Raji (cell line): ENCODE results near the gene RXYLT1.

ENCODE experiments used
- POLR2A ChIP-seq: IDR thresholded peaks from 2 replicates; pipeline ENCODE4 v1.6.1; 2011; ENCODE audit warnings: low read depth, low read length, control low read depth; ENCODE audit not compliant: insufficient read depth

Gene RXYLT1

DNA sequence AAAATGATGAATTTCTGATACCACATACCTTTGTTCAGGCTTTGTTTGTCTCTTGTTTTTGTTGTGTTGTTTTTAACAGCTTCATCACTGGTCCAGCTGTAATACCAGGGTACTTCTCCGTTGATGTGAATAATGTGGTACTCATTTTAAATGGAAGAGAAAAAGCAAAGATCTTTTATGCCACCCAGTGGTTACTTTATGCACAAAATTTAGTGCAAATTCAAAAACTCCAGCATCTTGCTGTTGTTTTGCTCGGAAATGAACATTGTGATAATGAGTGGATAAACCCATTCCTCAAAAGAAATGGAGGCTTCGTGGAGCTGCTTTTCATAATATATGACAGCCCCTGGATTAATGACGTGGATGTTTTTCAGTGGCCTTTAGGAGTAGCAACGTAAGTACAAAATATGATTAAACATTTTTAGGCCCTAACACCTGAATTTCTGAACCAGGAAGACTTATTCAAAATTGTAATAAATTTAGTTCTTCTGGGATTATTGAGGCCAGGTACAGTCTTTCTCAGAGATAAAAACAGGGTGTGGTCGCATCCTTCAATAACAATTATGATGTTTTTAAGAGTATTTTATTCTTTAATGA, 22.4 kb downstream of the RXYLT1 start:
- TF ChIP-seq POLR2A = no peak

DNA sequence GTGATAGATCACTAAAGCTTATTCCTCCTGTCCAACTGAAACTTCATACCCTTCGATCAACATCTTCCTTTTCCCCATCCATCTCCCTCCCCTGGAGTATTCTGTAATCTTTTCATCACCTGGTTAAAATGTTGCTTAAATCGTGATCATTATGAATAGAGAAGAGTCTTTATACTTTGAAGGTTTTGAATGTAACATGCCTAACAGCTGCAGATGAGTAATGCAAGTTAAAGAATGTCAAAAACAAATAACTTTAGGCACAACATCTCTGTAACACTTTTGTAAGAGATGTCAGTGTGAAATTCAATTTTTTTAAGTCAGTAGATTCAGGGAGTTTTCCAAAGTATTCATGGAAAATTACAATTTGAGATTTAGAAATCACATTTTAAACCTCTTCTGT, 25.0 kb downstream of the RXYLT1 start:
- no peak for TF ChIP-seq POLR2A

DNA sequence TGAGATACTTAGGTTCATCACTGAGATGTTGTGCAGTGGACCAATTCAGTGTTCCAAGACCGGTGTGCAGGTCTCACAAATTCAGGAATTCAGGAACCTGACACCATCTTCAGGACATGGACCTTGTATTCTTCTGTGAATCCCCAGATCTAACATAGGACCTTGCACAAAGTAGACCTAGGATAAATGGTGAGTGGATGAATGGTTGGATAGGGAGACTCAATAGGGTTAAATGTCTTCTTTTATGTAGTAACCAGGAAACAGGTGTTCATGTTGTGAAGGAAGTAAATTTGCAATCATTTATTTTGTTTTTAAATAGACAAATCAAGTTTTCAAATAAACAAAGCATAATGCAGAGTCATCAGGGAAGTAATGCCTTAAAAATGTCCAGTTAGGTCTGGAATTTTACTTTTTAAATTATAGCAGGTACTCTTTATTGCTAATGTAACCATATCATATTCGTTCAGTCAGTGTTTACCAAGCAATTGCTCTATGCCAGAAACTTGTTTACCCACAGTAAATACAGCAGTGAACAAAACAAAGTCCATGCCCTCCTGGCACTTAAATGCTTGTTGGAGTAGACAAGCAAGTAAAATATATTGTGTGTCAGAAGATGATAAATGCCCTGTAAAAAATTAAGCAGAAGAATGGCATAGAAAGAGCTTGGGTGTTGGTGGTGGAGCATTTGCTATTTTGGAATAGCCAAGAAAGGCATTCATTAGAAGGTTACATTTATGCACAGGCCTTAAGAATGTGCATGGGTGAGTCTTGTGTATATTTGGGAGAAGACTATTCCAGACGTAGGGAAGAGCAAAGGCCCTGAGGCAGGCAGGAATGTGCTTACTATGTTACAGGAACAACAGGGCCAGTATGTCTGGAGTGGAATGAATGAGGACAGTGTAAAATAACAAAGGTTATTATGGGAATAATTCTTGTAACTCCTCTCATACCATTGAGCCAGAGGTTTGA, 26.3 kb downstream of the RXYLT1 start:
- TF ChIP-seq POLR2A = no peak

DNA sequence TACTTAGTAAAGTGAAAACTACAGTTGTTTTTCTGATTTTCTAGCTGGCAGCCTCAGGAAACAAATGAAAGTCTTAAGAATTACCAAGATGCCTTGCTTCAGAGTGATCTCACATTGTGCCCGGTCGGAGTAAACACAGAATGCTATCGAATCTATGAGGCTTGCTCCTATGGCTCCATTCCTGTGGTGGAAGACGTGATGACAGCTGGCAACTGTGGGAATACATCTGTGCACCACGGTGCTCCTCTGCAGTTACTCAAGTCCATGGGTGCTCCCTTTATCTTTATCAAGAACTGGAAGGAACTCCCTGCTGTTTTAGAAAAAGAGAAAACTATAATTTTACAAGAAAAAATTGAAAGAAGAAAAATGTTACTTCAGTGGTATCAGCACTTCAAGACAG, 28.9 kb downstream of the RXYLT1 start:
- no peak for TF ChIP-seq POLR2A

DNA sequence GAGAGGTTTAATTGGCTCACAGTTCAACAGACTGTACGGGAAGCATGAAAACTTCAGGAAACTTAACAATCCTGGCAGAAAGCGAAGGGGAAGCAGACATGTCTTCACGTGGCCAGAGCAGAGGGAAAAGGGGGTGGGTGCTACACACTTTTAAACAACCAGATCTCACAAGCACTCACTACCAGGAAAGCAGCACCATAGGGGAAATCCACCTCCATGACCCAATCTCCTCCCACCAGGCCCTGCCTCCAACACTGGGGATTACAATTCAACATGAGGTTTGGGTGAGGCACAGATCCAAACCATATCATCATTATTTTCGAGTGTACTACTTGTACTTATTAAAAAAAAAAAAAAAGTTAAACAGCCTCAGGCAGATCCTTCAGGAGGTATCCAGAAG, 29.9 kb downstream of the RXYLT1 start:
- no peak for TF ChIP-seq POLR2A

DNA sequence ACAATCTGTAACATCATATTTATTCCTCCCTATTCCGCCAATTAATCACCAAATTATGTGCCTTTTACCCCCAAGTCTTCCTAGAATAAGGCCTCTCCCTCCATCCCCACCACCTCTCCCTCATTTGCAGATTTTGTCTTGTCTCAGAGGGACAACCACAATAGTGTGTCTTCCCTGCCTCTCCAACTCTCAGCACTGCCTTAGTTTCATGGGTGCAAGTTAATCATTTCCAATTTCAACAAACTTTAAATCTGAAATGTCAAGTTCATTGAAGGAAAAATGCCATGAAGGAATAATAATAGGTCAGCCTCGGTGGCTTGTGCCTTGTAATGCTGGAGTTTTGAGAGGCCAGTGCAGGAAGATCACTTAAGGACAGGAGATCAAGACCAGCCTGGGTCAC, 31.6 kb downstream of the RXYLT1 start:
- no peak for TF ChIP-seq POLR2A

DNA sequence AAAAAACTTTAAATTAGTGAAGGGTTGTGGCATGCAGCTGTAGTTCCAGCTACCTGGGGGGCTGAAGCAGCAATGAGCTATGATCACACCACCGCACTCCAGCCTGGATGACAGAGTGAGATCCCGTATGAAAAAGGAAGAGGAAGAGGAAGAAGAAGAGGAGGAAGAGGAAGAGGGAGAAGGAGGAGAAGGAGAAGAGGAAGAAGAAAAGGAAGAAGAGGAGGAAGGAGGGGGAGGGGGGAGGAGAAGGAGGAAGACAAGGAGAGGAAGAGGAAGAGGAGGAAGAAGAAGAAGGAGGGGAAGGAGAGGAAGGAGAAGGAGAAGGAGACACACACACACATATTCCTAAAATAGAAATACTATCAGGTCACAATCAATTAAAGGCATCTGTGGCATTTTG, 32.0 kb downstream of the RXYLT1 start:
- TF ChIP-seq POLR2A = no peak

DNA sequence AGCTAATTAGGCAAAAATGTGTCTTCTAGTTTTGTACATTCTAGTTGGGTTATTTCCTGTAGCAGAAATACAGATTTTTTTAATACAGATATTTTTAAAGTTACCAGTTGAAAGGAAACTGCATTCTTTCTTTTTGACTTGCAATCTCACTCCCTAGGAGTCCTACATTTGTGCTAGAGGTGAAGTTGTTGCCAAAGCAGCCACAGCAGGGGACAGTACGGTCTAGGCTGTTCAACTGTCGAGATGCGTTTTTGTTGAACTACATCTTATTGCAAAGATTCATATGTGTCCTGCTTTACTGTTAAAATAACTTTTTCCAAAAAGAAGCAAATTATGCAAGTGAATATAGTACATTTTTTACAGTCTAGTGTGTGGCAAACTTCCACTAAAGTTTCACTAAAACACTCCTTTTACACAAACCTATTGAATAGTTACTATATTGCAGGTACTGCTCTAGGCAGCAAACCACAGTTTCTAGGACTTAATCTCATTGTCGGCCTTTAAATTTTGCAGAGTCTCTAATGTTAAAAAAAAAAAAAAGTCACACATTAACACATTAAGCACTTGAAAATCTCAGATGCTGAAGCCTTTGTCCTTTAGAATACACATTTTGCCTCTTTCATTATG, 34.5 kb downstream of the RXYLT1 start:
- no peak for TF ChIP-seq POLR2A

DNA sequence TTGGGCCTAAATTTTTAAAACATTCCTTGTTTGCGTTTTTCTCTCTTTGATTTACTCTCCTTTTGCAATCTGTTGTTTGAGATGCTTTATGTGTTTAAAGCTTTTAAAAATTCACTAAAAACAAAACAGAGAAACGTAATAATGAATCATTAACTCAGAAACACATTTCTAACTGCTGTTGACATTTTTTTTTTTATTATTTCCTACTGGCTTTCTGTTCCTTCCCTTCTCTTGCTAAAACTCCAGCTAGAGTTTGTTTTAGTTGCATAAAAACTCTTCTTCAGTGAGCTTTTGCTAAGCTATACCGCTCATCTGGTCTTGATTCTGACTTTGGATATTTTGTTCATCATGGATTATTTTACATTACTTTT, 35.8 kb downstream of the RXYLT1 start:
- no peak for TF ChIP-seq POLR2A

DNA sequence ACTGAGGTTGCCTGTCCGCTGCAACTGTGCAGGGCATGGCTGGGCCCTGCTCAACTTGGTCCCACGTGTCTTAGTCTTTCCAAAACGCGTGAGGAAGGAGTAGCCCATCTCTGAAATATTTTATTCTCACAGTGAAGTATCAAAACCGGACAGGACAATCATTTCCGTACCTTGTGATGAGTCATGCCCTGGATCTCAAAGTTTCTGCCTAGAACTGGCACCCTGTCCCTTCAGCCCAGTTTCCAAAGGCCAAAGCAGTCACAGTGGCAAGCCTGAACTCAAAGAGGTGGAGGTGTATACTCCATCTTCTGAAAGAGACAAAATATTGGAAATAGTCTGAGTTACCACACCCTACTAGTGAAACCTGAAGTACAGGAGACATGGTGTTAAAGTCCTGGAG, 36.3 kb downstream of the RXYLT1 start:
- no peak for TF ChIP-seq POLR2A

DNA sequence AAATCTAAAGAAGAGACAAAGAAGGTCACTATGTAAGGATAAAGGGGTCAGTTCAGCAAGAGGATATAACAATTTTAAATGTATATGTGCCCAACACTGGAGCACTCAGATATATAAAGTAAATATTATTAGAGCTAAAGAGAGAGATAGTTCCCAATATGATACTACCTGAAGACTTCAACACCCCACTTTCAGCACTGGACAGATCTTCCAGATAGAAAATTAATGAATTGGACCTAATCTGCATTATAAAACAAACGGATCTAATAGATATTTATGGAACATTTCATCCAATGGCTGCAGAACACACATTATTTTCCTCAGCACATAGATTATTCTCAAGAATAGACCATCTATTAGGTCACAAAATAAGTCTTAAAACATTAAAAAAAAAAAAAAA, 40.7 kb downstream of the RXYLT1 start:
- no peak for TF ChIP-seq POLR2A

DNA sequence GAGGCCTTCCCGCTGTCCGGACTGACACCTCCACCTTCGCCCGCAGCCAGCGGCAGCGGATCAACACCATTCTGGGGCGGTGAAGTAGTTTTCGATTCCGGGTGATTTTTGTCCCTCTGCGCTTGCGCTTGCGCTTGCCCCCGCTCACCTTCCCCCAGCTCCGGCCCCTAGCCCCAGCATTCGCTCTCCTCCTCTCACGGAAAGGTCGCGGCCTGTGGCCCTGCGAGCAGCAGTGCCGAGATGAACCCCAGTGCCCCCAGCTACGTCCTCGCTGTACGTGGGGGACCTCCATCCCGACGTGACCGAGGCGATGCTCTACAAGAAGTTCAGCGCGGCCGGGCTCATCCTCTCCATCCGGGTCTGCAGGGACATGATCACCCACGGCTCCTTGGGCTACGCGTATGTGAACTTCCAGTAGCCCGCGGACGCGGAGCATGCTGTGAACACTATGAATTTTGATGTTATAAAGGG, 42.1 kb downstream of the RXYLT1 start:
- TF ChIP-seq POLR2A = no peak

DNA sequence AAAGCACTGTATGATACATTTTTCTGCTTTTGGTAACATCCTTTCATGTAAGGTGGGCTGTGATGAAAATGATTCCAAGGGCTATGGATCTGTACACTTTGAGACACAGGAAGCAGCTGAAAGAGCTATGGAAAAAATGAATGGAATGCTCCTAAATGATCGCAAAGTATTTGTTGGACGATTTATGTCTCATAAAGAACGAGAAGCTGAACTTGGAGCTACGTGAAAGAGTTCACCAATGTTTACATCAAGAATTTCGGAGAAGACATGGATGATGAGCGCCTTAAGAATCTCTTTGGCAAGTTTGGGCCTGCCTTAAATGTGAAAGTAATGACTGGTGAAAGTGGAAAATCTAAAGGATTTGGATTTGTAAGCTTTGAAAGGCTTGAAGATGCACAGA, 42.6 kb downstream of the RXYLT1 start:
- TF ChIP-seq POLR2A = no peak

DNA sequence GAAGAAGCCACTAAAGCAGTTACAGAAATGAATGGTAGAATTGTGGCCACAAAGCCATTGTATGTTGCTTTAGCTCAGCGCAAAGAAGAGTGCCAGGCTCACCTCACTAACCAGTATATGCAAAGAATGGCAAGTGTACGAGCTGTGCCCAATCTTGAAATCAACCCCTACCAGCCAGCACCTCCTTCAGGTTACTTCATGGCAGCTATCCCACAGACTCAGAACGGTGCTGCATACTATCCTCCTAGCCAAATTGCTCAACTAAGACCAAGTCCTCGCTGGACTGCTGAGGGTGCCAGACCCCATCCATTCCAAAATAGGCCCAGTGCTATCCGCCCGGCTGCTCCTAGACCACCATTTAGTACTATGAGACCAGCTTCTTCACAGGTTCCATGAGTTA, 43.3 kb downstream of the RXYLT1 start:
- no peak for TF ChIP-seq POLR2A

DNA sequence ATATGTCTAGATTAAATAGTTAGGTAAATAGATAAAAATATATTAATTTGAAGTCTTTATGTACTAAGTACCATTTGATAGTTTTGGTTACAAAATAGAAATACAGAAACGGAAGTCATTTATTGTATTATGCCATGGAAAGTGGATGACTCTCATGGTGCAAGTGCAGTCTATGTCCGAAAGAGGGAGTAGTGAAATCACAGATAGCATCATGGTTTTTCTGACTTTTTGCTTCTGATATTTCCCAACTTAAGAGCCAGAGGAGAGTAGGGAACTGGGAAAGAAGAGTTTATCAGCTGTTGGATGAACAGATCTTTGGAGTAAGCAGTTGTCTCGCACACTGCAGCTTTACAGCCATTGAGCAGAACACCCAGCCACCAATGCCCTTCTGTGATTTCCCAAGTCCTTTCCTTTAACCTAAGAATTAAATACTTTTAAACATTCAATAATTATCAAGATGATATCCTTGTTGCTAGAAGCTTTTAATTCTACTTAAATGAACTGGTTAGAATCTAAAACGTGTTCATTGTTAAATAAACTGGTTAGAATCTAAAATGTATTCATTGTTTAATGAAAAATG, 46.4 kb downstream of the RXYLT1 start:
- no peak for TF ChIP-seq POLR2A

DNA sequence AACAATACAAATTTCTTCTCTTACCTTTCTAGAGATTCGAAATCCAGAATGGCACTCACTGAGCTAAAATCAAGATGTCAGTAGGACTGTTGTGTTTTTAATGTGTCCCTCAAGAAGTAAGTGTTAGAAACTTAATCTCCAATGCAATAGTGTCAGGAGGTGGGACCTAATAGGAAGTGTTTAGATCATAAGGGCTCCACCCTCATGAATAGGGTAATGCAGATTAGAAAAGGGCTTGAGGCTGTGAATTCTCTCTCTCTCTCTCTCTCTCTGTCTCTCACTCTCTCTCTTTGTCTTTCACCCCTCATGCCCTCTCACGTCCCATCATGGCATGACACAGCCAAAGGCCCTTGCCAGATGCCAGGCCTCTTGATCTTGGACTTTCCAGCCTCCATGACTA, 49.2 kb downstream of the RXYLT1 start:
- no peak for TF ChIP-seq POLR2A
